ENCODE measurements around the gene DPM1.
A peak's percentile ranks its signal among the peaks of the same experiment; 100 is the strongest.
"Not testable (repeated sequence)": the region's sequence is repeated elsewhere in the genome, so short reads cannot be mapped to it uniquely, and the experiment has no call there.

The DPM1 gene

GRCh38 chr20:50978533-50978932 is 20.2 kb upstream of the DPM1 start:
- DNase-seq: not testable (repeated sequence)

- DNase-seq: no peak
These were observed 19.0 kb upstream of the DPM1 start for GRCh38 chr20:50977066-50978021.

- no peak for DNase-seq
These were observed 17.5 kb upstream of the DPM1 start for GRCh38 chr20:50975701-50976330.

- DNase-seq: no peak
These were observed 11.6 kb upstream of the DPM1 start for GRCh38 chr20:50969912-50970311.

- no peak for DNase-seq
These were observed 11.1 kb upstream of the DPM1 start for GRCh38 chr20:50969435-50969834.

GRCh38 chr20:50968289-50968688 is 10.0 kb upstream of the DPM1 start:
- no peak for DNase-seq

- DNase-seq: no peak
These were observed 9.3 kb upstream of the DPM1 start for GRCh38 chr20:50967586-50967985.

- DNase-seq: no peak
These were observed 1.3 kb upstream of the DPM1 start for GRCh38 chr20:50959543-50960126.

GRCh38 chr20:50958615-50959542 is 547 bp upstream of the DPM1 start, which contains the start of gene MOCS3:
TSS of gene MOCS3 (plus strand) at chr20:50958818. CDS start at chr20:50958843, 25 bp downstream.
- peak; percentile 93 for DNase-seq

GRCh38 chr20:50957276-50957675 is 1.1 kb downstream of the DPM1 start:
- DNase-seq: no peak

- DNase-seq: no peak
These were observed 4.5 kb downstream of the DPM1 start for GRCh38 chr20:50953821-50954220.

- DNase-seq: no peak
These were observed 5.1 kb downstream of the DPM1 start for GRCh38 chr20:50953196-50953595.

GRCh38 chr20:50948132-50948785 is 10.1 kb downstream of the DPM1 start:
- no peak for DNase-seq

- DNase-seq: no peak
These were observed 15.3 kb downstream of the DPM1 start for GRCh38 chr20:50943069-50943468.

GRCh38 chr20:50933589-50933988 is 24.7 kb downstream of the DPM1 start:
- no peak for DNase-seq

GRCh38 chr20:50932691-50933280 is 25.5 kb downstream of the DPM1 start:
- DNase-seq: no peak

- DNase-seq: no peak
These were observed 26.3 kb downstream of the DPM1 start for GRCh38 chr20:50932016-50932485.

GRCh38 chr20:50931306-50932015 is 26.9 kb downstream of the DPM1 start, which contains the start of gene ADNP:
TSS of gene ADNP (minus strand) at chr20:50931437. CDS start at chr20:50903996, 27,441 bp downstream.
- peak; percentile 97 for DNase-seq

- DNase-seq: no peak
These were observed 27.4 kb downstream of the DPM1 start for GRCh38 chr20:50930976-50931305.

- DNase-seq: peak; percentile 53
These were observed 28.0 kb downstream of the DPM1 start for GRCh38 chr20:50930139-50930975.
